ENCODE data around the gene FGF18. TPM values are rescaled to one million over a fixed set of nuclear protein-coding genes. Genes with fewer than 3 reads are reported as not detected.

FGF18 gene
- polyA plus RNA-seq, 3 donors: not detected

DNA sequence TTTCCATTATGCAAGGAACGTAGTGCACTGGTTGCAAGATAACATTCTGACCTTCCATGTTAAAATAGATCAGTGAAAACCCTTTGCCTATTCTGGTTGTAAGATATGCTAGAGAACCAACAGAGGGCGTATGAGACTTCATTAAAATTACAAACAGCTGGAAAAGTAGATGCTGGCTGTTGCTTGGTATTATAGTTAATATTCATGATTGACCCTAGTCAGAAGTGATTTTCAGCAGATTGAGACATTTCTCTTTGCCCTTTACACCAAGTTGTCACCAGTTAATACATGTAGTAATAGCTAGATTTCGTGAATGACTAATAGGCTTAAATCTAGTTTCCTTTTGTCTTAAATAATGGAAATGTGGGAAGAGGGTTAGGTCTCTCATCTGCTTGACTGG is 13.8 kb upstream of the FGF18 start:
- peaks cover 65 to 77% of the 10 kb centered on the region in 2 donors for H3K36me3 Mint-ChIP-seq
- intact Hi-C loops (cut with micrococcal nuclease): no loop called here
- Histone ChIP-seq H3K9me3 (replicated peaks in 1 of 2; ENCODE audit: control insufficient read depth in 1 of 2, insufficient read depth in 1 of 2, low read length in 2 of 2) (no peaks in the 10 kb centered on the region), H3K9ac (ENCODE audit: insufficient read depth, low read length, poor library complexity, severe bottlenecking) (no peak overlapping the region), H2AFZ (ENCODE audit: insufficient read depth, low read depth, low read length, poor library complexity, severe bottlenecking) (no peak overlapping the region), H3K36me3 (replicated peaks in 1 of 2; ENCODE audit: control insufficient read depth in 1 of 2, insufficient read depth in 2 of 2, low read length in 2 of 2) (peaks cover 60 to 76% of the 10 kb centered on the region in 2 donors), H3K4me1 (ENCODE audit: control insufficient read depth in 1 of 2, insufficient read depth in 2 of 2, low read length in 2 of 2) (peaks cover 0 to under 1% of the 10 kb centered on the region in 2 donors), H3K79me2 (ENCODE audit: insufficient read depth, low read length) (peaks cover 23% of the 10 kb centered on the region), H4K20me1 (ENCODE audit: insufficient read depth, low read length) (peaks cover 42% of the 10 kb centered on the region), H3K4me2 (replicated peaks; ENCODE audit: extremely low read depth, low read length, poor library complexity, severe bottlenecking) (no peak overlapping the region), H3K27ac (ENCODE audit: low read depth in 1 of 2, low read length in 2 of 2) (no peak overlapping the region), H3K4me3 (replicated peaks in 1 of 3; ENCODE audit: low read depth in 2 of 3, low read length in 3 of 3) (no peak overlapping the region), H3K27me3 (ENCODE audit: control insufficient read depth in 2 of 2, insufficient read depth in 2 of 2, low read length in 2 of 2) (no peaks in the 10 kb centered on the region)
- TF ChIP-seq, protein P1, sequence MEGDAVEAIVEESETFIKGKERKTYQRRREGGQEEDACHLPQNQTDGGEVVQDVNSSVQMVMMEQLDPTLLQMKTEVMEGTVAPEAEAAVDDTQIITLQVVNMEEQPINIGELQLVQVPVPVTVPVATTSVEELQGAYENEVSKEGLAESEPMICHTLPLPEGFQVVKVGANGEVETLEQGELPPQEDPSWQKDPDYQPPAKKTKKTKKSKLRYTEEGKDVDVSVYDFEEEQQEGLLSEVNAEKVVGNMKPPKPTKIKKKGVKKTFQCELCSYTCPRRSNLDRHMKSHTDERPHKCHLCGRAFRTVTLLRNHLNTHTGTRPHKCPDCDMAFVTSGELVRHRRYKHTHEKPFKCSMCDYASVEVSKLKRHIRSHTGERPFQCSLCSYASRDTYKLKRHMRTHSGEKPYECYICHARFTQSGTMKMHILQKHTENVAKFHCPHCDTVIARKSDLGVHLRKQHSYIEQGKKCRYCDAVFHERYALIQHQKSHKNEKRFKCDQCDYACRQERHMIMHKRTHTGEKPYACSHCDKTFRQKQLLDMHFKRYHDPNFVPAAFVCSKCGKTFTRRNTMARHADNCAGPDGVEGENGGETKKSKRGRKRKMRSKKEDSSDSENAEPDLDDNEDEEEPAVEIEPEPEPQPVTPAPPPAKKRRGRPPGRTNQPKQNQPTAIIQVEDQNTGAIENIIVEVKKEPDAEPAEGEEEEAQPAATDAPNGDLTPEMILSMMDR (IDR thresholded peaks at IDR 0.05): peak; percentile 14
- H3K4me3 Mint-ChIP-seq: no peak overlapping the region
- H3K27ac Mint-ChIP-seq: no peak overlapping the region
- peaks cover 0 to 3% (median 0%) of the 10 kb centered on the region in 7 donors for H3K9me3 Mint-ChIP-seq
- DNase-seq: no peak
- WGBS (ENCODE audit: insufficient coverage): no CpG with 5 or more reads among the region's 3 CpGs
- H3K4me1 Mint-ChIP-seq: peaks cover 3% of the 10 kb centered on the region
- H3K27me3 Mint-ChIP-seq (ENCODE audit: low read depth in 3 of 3): no peaks in the 10 kb centered on the region

DNA sequence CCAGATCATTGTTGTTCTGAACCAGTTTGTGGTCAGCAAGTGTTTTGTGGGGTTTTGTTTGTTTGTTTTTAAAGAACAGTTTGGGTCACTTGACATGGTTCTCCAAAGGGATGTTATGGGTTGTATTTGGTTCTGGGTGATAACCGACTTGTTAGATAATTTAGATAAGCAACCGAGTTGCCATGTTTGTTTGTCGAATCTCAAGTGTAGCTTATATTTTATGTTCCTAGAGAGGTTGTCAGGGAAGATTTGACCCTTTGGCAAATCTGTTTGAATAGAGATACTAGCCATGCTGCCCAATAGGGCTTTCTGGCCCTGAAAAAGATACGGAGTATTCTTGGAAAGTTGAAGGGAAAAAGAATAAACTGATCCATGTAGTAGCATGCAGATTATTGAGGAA is 12.2 kb upstream of the FGF18 start:
- Mint-ChIP-seq H3K4me1 (peaks cover 2% of the 10 kb centered on the region), H3K9me3 (peaks cover 0 to 2% (median 0%) of the 10 kb centered on the region in 7 donors), H3K36me3 (peaks cover 63 to 77% of the 10 kb centered on the region in 2 donors), H3K27me3 (ENCODE audit: low read depth in 3 of 3) (no peaks in the 10 kb centered on the region), H3K27ac (no peak overlapping the region), H3K4me3 (no peak overlapping the region)
- no peak for DNase-seq
- Histone ChIP-seq H3K27ac (ENCODE audit: low read depth in 1 of 2, low read length in 2 of 2) (no peak overlapping the region), H3K27me3 (ENCODE audit: control insufficient read depth in 2 of 2, insufficient read depth in 2 of 2, low read length in 2 of 2) (no peaks in the 10 kb centered on the region), H3K4me2 (replicated peaks; ENCODE audit: extremely low read depth, low read length, poor library complexity, severe bottlenecking) (no peak overlapping the region), H3K9ac (ENCODE audit: insufficient read depth, low read length, poor library complexity, severe bottlenecking) (no peak overlapping the region), H3K9me3 (replicated peaks in 1 of 2; ENCODE audit: control insufficient read depth in 1 of 2, insufficient read depth in 1 of 2, low read length in 2 of 2) (no peaks in the 10 kb centered on the region), H4K20me1 (ENCODE audit: insufficient read depth, low read length) (peaks cover 37% of the 10 kb centered on the region), H2AFZ (ENCODE audit: insufficient read depth, low read depth, low read length, poor library complexity, severe bottlenecking) (no peak overlapping the region), H3K4me3 (replicated peaks in 1 of 3; ENCODE audit: low read depth in 2 of 3, low read length in 3 of 3) (no peak overlapping the region), H3K79me2 (ENCODE audit: insufficient read depth, low read length) (peaks cover 12% of the 10 kb centered on the region), H3K4me1 (ENCODE audit: control insufficient read depth in 1 of 2, insufficient read depth in 2 of 2, low read length in 2 of 2) (no peaks in the 10 kb centered on the region), H3K36me3 (replicated peaks in 1 of 2; ENCODE audit: control insufficient read depth in 1 of 2, insufficient read depth in 2 of 2, low read length in 2 of 2) (peaks cover 54 to 75% of the 10 kb centered on the region in 2 donors)
- TF ChIP-seq, protein P1 (IDR thresholded peaks at IDR 0.05): no peak
- intact Hi-C loops (cut with micrococcal nuclease): no loop called here
- WGBS (ENCODE audit: insufficient coverage): 83% methylated on average over 4 of the region's 4 CpGs
